GM12865 (cell line): ENCODE measurements around the gene SRC.

Experiments
- DNase-seq: peaks from one replicate; pipeline ENCODE4 v3.0.0; 2010; ENCODE audit warnings: low read depth
- H3K4me3 ChIP-seq: 2 replicates; pipeline ENCODE4 v1.5.1; 2011; ENCODE audit warnings: mild to moderate bottlenecking, low read depth, low read length, control low read depth
- TF ChIP-seq, protein P1 (sequence below): IDR thresholded peaks from 2 replicates; pipeline ENCODE4 v1.5.1; 2011; ENCODE audit warnings: low read length, control low read depth, low read depth, inconsistent platforms; ENCODE audit not compliant: insufficient read depth; ENCODE audit errors: missing control alignments

SRC gene

DNA sequence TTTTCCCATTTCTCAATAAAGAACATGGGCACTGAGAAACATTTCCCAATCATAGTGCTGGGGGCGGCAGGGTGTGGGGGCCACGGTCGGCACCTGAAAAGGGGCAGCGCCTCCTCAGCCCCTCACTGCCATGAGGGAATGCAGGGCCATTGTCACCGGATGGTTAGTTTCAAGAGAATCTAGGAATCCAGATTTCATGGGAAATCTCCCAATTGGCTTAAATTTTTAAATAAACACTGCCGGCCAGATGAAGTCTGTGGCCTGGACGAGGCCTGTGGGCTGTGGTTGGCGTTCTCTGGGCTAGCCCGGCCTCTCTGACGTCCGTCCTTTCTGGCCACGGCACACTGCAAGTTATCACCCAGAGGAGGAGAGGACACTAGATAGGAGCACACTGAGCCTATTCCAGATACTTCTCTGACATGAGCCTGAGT is 30.9 kb upstream of the SRC start:
- TF ChIP-seq, protein P1, sequence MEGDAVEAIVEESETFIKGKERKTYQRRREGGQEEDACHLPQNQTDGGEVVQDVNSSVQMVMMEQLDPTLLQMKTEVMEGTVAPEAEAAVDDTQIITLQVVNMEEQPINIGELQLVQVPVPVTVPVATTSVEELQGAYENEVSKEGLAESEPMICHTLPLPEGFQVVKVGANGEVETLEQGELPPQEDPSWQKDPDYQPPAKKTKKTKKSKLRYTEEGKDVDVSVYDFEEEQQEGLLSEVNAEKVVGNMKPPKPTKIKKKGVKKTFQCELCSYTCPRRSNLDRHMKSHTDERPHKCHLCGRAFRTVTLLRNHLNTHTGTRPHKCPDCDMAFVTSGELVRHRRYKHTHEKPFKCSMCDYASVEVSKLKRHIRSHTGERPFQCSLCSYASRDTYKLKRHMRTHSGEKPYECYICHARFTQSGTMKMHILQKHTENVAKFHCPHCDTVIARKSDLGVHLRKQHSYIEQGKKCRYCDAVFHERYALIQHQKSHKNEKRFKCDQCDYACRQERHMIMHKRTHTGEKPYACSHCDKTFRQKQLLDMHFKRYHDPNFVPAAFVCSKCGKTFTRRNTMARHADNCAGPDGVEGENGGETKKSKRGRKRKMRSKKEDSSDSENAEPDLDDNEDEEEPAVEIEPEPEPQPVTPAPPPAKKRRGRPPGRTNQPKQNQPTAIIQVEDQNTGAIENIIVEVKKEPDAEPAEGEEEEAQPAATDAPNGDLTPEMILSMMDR = no peak
- no peak overlapping the region for H3K4me3 ChIP-seq
- no peak for DNase-seq

GRCh38 chr20:37315452-37316110 is 30.4 kb upstream of the SRC start:
- DNase-seq = peak; percentile 77
- no peak overlapping the region for H3K4me3 ChIP-seq
- TF ChIP-seq, protein P1 = no peak

DNA sequence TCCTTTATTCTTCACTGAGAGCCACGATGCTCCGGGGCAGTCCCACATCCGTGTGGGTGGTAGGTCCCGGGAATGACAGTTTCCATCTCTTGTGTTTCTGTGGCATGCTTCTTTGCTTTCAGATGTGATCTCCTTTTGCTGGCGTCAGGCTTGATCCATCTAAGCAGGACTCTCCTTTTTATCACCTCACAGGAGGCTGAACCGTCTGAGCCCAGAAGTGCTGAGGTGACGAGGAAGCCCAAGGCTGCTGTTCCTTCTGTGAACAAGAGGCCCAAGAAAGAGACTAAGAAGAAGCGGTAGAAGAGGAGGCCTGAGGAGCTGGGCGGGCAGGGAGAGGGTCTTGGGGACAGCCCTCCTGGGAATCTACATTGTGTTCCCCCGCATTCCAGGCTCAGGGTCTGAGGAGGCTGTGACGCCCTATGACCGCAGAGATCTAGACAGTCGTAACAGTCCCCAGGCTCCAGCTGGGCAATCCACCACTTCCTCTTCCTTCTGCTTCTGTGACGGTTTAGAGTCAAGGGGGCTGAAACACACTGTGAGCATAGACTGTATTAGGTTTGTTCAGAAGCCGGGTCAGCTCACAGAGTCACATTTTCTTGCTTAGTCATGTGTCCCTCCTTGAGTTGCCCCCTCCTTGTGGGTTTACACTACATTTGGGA is 29.7 kb upstream of the SRC start:
- TF ChIP-seq, protein P1 = no peak
- peak; percentile 73 for DNase-seq
- no peak overlapping the region for H3K4me3 ChIP-seq

DNA sequence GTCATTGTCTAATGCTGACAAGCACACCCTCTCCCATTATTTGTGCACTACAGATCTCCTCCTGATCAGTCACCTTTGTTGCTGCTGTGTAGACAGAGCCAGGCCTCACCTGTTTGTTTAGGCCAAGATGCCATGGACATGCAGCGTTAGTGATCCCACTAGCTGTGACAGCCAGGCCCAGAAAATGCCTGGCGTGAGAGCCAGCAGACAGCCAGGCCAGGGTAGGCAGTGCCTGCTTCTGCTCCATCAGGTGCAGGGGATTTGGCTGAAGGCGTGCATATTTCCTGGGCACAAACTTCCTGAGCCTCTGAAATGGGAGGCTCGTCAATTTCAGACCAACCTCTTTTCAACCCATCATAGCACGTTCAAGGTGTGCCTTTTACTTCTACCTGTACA is 29.2 kb upstream of the SRC start:
- no peak overlapping the region for H3K4me3 ChIP-seq
- TF ChIP-seq, protein P1 = no peak
- DNase-seq = no peak

DNA sequence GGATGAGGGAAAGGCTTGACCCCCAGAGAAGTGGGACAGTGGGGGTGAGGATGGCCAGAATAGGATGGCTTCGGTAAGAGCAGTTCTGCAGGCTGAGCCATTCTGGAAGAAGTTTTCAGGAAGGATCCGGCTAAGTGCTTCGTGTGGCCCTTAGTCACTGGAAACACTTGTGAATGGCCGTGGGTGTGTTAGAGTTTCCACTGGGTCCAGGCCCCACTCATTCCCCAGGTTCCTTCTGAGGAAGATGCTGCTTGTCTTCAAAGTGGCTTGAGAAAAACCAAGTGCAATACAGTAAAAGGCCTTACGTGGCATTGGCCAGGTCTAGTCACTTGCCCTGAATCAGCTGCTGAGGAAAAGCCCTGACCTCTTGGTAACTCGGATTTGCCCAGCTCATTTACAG is 28.6 kb upstream of the SRC start:
- TF ChIP-seq, protein P1 = no peak
- no peak overlapping the region for H3K4me3 ChIP-seq
- no peak for DNase-seq

- TF ChIP-seq, protein P1 = no peak
- no peak overlapping the region for H3K4me3 ChIP-seq
Measured at GRCh38 chr20:37317994-37318640, 27.8 kb upstream of the SRC start.

More at GRCh38 chr20:37317994-37318640, 27.8 kb upstream of the SRC start:
- DNase-seq = no peak
